Esophagus (tissue), 2 donors: ENCODE data around the gene PRLR. TPM values are rescaled to one million over a fixed set of nuclear protein-coding genes. Genes with fewer than 3 reads are reported as not detected.

Experiments used
- H3K27ac ChIP-seq, 2 donors: one replicate each; pipeline ENCODE4 v1.5.1; 2013; ENCODE audit warnings: low read depth in 2 of 2, mild to moderate bottlenecking in 2 of 2, inconsistent platforms in 1 of 2, low read length in 1 of 2, moderate library complexity in 1 of 2
- H3K27me3 ChIP-seq, 2 donors: one replicate each; pipeline ENCODE4 v1.6.1; 2013; ENCODE audit warnings: low read length in 2 of 2, control low read depth in 1 of 2, mild to moderate bottlenecking in 1 of 2; ENCODE audit not compliant: insufficient read depth in 2 of 2, control insufficient read depth in 1 of 2
- H3K36me3 ChIP-seq, 2 donors: one replicate each; pipeline ENCODE4 v1.6.1; 2013; ENCODE audit warnings: low read length in 1 of 2; ENCODE audit not compliant: control insufficient read depth in 2 of 2, insufficient read depth in 2 of 2
- H3K4me1 ChIP-seq, 2 donors: one replicate each; pipeline ENCODE4 v1.6.1; 2013; ENCODE audit warnings: low read length in 1 of 2; ENCODE audit not compliant: control insufficient read depth in 2 of 2, insufficient read depth in 2 of 2
- H3K4me3 ChIP-seq, 2 donors: one replicate each; pipeline ENCODE4 v1.5.1; 2013; ENCODE audit warnings: low read length in 2 of 2, mild to moderate bottlenecking in 2 of 2, low read depth in 1 of 2, moderate library complexity in 1 of 2
- H3K9me3 ChIP-seq, 2 donors: one replicate each; pipeline ENCODE4 v1.6.1; 2013; ENCODE audit warnings: mild to moderate bottlenecking in 2 of 2, low read depth in 1 of 2, low read length in 1 of 2, moderate library complexity in 1 of 2; ENCODE audit not compliant: control insufficient read depth in 2 of 2, insufficient read depth in 1 of 2
- WGBS, 2 donors: extraction: QIAGEN DNeasy Blood & Tissue Kit; methylation state at CpG; one replicate each; pipeline ENCODE4 v1.1.7; 2013; 5-methylcytosine and 5-hydroxymethylcytosine counted together
- polyA plus RNA-seq, 2 donors: library from polyadenylated mRNA; stranded (reverse); fragments of 200-250 nt; gene quantifications; one replicate each; pipeline ENCODE4 v1.2.3, GENCODE V29; 2013
- donor health status: healthy with polysubstance abuse.
- donor health status: Bipolar disorder and iron deficiency.

Gene PRLR
- polyA plus RNA-seq, 2 donors: 0.20 to 0.45 TPM

DNA sequence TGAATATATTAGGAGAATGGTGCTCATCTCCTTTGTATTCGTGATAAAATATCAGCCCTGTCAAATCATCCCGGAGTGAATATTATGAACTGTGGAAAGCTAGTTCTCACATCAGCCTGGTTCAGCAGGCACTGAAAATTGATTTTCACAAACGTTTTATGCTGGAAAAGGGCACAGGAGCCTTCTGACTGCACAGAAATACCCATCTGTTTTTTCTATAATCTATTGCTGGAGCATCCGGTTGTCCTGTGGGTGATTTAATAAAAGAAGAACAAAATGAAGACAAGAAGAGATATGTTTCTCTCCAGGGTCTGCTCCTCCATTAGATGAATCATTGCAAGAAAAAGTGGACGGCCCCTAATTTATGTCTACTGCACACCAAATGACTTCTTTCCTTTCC lies 85.3 kb downstream of the PRLR start:
- H3K4me1 ChIP-seq: no peaks in the 10 kb centered on the region
- H3K27ac ChIP-seq: no peak overlapping the region
- no peaks in the 10 kb centered on the region for H3K27me3 ChIP-seq
- no peaks in the 10 kb centered on the region for H3K9me3 ChIP-seq
- H3K36me3 ChIP-seq: no peaks in the 10 kb centered on the region
- H3K4me3 ChIP-seq: no peak overlapping the region
- WGBS, 2 donors: 85 to 88% methylated on average over 5 of the region's 5 CpGs

DNA sequence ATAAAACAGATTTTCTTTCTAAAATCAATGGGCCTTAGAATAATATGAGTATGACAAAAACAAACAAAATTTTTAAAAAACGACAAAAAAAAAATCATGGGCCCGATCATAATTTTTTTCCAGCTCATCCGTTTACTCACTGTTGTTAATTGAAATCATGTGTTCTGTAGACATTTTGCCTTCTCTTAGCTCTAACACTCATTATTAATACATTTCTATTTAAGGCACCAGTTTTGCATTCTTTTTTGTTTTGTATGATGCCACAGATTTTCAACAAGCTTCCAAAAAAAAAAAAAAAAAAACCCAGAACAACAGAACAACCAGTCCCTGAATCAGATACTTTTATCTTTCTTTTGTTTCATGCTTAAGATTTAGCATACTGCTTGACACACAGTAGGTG lies 86.4 kb downstream of the PRLR start:
- Histone ChIP-seq H3K9me3 (no peaks in the 10 kb centered on the region), H3K27ac (no peak overlapping the region), H3K4me3 (no peak overlapping the region), H3K27me3 (no peaks in the 10 kb centered on the region), H3K4me1 (no peaks in the 10 kb centered on the region), H3K36me3 (no peaks in the 10 kb centered on the region)
- WGBS, 2 donors: 72 to 90% methylated on average over 3 of the region's 3 CpGs

DNA sequence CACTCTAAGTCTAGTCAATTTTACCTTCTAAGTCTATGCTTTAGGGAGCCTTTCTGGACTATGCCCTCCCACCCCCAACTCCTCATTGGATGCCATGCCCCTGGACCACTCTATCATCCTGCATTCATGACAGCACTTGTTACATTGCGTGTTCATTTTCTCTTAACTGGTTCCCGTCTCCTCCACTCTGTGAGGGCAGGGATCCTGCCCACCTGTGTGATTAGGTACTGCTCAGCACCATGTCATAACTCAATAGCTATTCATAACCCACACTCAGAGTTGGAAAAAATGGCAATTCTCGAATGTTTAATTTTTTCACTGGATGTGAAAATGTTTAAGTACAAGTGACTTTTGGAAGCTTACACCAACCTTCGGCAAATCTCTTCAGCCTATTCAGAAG lies 88.5 kb downstream of the PRLR start:
- H3K9me3 ChIP-seq: no peaks in the 10 kb centered on the region
- no peak overlapping the region for H3K4me3 ChIP-seq
- H3K27me3 ChIP-seq: no peaks in the 10 kb centered on the region
- H3K4me1 ChIP-seq: no peaks in the 10 kb centered on the region
- no peak overlapping the region for H3K27ac ChIP-seq
- 92 to 95% methylated on average over 4 of the region's 4 CpGs for whole genome bisulfite sequencing, 2 donors
- H3K36me3 ChIP-seq: no peaks in the 10 kb centered on the region

DNA sequence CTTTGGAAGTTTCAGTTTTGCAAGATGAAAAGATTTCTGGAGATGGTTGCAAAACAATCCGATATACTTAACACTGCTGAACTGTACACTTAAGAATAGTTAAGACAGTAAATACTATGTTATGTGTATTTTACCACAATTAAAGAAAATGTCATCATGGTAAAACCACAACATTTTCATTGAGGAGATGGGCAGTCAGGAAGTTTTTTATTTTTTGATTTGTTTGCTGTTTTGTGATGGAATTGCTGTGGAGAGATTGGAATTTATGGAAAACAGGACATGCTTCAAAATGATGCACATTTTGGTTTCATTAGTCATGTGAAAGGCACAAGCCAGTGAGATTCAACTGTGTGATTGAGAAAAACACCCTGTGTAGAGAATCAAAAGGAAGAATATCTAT lies 92.1 kb downstream of the PRLR start:
- no peak overlapping the region for H3K4me3 ChIP-seq
- peaks cover 0 to 2% of the 10 kb centered on the region in 2 donors for H3K27me3 ChIP-seq
- no peaks in the 10 kb centered on the region for H3K36me3 ChIP-seq
- H3K27ac ChIP-seq: no peak overlapping the region
- no peaks in the 10 kb centered on the region for H3K9me3 ChIP-seq
- 80 to 90% methylated on average over 1 of the region's 1 CpG for WGBS, 2 donors
- H3K4me1 ChIP-seq: no peaks in the 10 kb centered on the region

DNA sequence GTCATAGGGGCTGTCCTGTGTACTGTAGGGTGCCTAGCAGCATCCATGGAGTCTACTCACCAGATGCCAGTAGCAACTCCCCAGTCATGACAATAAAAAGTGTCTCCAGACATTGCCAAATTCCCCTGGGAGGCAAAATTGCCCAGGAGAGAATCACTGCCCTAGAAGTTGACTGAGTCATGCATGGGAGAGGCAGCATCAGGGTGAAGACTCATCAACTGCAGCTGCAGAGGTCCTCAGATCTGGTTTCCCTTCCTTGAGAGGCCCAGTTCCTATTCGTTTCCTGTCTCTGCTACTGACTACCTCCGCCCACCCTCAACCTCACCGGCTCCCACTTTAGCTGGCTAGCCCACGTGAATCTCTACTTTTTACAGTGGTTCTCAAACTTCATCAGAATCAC lies 93.9 kb downstream of the PRLR start:
- peaks cover 0 to 2% of the 10 kb centered on the region in 2 donors for H3K27me3 ChIP-seq
- no peaks in the 10 kb centered on the region for H3K36me3 ChIP-seq
- WGBS, 2 donors: 51 to 62% methylated on average over 4 of the region's 4 CpGs
- H3K9me3 ChIP-seq: no peaks in the 10 kb centered on the region
- H3K4me3 ChIP-seq: no peak overlapping the region
- no peaks in the 10 kb centered on the region for H3K4me1 ChIP-seq
- no peak overlapping the region for H3K27ac ChIP-seq

DNA sequence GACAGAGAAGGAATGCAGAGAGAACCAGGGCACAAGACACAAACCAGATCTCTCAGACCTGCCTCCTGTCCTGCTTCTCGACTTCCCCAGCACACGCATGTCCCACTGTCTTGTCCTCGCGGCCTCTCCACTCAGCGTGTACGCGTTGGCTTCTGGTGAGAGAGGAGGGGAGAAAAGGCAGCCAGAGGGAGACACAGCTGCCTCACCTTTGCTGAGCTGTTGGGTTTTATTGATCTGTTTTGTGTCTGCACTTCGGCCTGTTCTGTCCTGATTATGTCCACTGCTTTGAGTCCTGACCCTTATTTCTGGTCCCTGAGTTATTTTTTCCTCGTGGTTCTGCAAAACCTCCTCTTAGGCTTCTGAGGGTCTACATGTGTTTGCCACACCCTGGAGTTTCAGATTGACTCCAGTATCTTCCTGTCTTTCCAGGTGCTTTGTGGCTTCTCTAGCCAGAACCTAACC lies 95.0 kb downstream of the PRLR start:
- Histone ChIP-seq H3K9me3 (no peaks in the 10 kb centered on the region), H3K36me3 (no peaks in the 10 kb centered on the region), H3K27me3 (peaks cover 0 to 2% of the 10 kb centered on the region in 2 donors), H3K4me1 (peaks cover 0 to 2% of the 10 kb centered on the region in 2 donors), H3K27ac (no peak overlapping the region), H3K4me3 (no peak overlapping the region)
- WGBS, 2 donors: 91 to 95% methylated on average over 9 of the region's 9 CpGs

DNA sequence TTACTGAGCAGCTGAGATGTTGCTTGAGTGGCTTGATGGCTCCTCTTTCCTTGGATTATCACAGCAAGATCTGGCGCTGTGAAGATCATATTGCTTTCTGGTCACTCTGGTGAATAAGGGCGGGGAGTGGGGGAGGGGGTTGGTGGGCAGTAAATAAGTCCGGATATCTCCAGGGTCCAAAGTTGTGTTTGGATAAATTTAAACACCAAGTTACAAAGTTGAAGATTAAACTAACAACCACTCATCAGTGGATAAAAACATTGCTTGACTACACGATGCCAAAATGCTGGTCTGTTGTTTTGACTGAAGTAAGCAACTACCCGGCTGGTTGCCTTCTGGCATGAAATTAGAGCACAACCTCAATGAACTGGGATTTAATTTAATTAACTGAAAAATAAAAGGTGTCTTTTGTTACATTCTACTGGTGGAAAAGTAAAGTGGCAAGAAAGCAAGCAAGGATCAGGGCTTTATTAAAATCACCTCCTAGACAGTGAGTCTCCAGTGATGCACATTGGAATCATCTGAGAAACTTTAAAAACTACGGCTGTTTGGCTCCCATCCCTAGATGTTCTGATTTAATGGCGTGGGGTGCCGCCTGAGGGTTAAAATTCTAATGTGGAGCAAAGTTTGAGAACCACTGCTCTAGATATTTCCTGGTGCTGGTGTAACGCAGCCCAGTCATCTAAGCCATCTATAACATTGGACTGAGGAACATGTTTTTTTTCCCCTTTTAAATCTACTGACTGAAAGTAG lies 95.8 kb downstream of the PRLR start:
- Histone ChIP-seq H3K4me1 (peaks cover 0 to 2% of the 10 kb centered on the region in 2 donors), H3K36me3 (no peaks in the 10 kb centered on the region), H3K9me3 (no peaks in the 10 kb centered on the region), H3K27me3 (peaks cover 0 to 2% of the 10 kb centered on the region in 2 donors), H3K27ac (no peak overlapping the region), H3K4me3 (no peak overlapping the region)
- 79 to 82% methylated on average over 9 of the region's 9 CpGs for WGBS, 2 donors

DNA sequence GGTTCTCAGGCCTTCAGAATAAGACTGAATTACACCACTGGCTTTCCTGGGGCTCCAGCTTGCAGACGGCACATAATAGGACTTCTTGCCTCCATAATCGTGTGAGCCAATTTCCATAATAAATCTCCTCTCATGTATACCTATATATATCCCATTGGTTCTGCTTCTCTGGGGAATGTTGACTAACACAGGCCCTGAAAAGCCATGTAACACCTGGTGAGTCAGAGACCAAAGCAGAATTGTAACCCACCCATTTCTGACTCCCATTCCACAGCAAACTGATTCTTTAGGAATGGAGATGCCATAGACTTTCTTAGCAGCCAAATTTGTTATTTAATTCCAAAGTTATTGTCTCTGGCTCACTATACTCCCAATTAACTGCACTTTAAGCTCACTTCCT lies 97.1 kb downstream of the PRLR start:
- H3K9me3 ChIP-seq: no peaks in the 10 kb centered on the region
- WGBS, 2 donors: 89 to 91% methylated on average over 2 of the region's 2 CpGs
- no peaks in the 10 kb centered on the region for H3K36me3 ChIP-seq
- H3K27ac ChIP-seq: no peak overlapping the region
- H3K27me3 ChIP-seq: peaks cover 0 to 2% of the 10 kb centered on the region in 2 donors
- H3K4me1 ChIP-seq: peaks cover 0 to 2% of the 10 kb centered on the region in 2 donors
- H3K4me3 ChIP-seq: no peak overlapping the region

DNA sequence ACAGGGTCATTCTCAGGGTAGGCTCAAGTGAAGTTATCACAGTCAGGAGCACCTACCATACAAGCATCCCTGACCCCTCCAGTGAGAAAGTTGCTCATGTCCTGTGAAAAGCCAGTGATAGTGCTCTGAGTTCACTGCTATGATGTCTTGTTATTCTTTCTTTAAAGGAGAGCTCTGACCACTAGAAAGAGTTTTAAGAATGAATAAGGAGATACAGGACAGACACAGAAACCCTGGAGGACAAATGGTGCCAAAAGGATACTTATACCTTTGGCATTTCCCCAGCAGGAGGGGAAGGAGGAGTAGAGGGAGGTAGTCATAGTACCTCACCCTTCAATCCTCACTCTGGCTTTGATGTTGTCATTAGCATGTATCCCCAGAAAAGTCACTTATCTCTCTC lies 98.6 kb downstream of the PRLR start:
- no peaks in the 10 kb centered on the region for H3K36me3 ChIP-seq
- peaks cover 0 to 2% of the 10 kb centered on the region in 2 donors for H3K4me1 ChIP-seq
- H3K9me3 ChIP-seq: no peaks in the 10 kb centered on the region
- no peak overlapping the region for H3K4me3 ChIP-seq
- H3K27me3 ChIP-seq: peaks cover 0 to 2% of the 10 kb centered on the region in 2 donors
- H3K27ac ChIP-seq: no peak overlapping the region

DNA sequence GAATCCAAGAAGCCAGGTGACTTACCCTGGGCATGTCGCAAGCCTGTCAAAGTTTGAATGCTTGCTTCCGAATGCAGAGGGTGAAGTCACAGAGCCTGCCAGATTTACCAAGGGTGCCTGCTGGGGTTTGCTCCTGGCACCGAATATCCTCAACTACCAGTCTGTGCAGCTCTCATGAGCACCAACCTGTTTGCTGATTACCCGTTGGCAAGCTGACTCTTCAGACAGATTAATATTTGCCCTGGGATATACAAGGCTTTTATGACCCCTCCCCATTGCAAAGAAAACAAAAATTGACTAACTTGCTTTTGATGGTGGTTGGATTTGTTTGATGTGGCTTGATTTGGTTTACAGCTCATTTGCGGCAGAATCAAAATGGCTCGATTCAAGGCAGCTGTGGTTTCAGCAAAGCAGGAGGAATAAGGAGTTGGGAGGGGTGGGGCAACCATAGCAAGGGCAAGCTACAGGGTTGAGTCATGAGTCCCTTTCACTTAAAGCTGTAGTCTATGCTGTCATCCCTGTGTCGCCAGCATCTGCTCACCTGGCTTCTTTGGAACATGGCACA lies 100.3 kb downstream of the PRLR start:
- H3K9me3 ChIP-seq: no peaks in the 10 kb centered on the region
- H3K36me3 ChIP-seq: no peaks in the 10 kb centered on the region
- WGBS, 2 donors: 33 to 43% methylated on average over 7 of the region's 7 CpGs
- H3K27ac ChIP-seq: peak overlapping the region; percentile 42 to 66
- no peak overlapping the region for H3K4me3 ChIP-seq
- H3K27me3 ChIP-seq: peaks cover 0 to 2% of the 10 kb centered on the region in 2 donors
- H3K4me1 ChIP-seq: peaks cover 0 to 2% of the 10 kb centered on the region in 2 donors
